IMR-90 (cell line): ENCODE results near the gene PEX14. TPM values are rescaled to one million over a fixed set of nuclear protein-coding genes. Genes with fewer than 3 reads are reported as not detected.

Source experiments
- ATAC-seq: fragments of 200-7000 bp; cut with Tn5 transposase; 2 replicates; pipeline ENCODE4 v1.9.1; 2020; ENCODE audit warnings: low read depth, mild to moderate bottlenecking, moderate library complexity
- BruUV-seq: library from RNA; stranded (reverse); fragments of 400-500 nt; replicated peaks from 2 replicates; lab custom pipeline; 2021; lab: Mats Ljungman, UMichigan
- CTCF ChIA-PET: fragments of 300-600 bp; formaldehyde crosslinking; extraction: SDS; loops from one replicate; lab custom pipeline; 2021; ENCODE audit warnings: antibody characterized with exemption; lab: Yijun Ruan, JAX
- POLR2A ChIA-PET: fragments of 300-600 bp; sonication (Branson Sonifier 250); formaldehyde crosslinking; loops from one replicate; lab custom pipeline; 2022; ENCODE audit warnings: antibody characterized with exemption; ENCODE audit not compliant: unreplicated experiment; lab: Charles Lee
- DNase-seq: peaks from one replicate; pipeline ENCODE4 v3.0.0; 2013
- H2AFZ ChIP-seq: replicated peaks from 2 replicates; pipeline ENCODE3; 2013; ENCODE audit warnings: low read length, mild to moderate bottlenecking; ENCODE audit not compliant: poor library complexity
- H2AK5ac ChIP-seq: 2 replicates; pipeline ENCODE4 v1.6.1; 2013; ENCODE audit warnings: low read depth, low read length, inconsistent platforms
- H2AK9ac ChIP-seq: replicated peaks from 2 replicates; pipeline ENCODE3; 2013; ENCODE audit warnings: mild to moderate bottlenecking, low read depth, low read length, moderate library complexity; ENCODE audit not compliant: poor library complexity
- H2BK120ac ChIP-seq: 2 replicates; pipeline ENCODE4 v1.6.1; 2013; ENCODE audit warnings: low read depth, low read length, inconsistent platforms
- H2BK15ac ChIP-seq: 3 replicates; pipeline ENCODE4 v1.6.1; 2013; ENCODE audit warnings: low read depth, low read length, inconsistent platforms
- H2BK20ac ChIP-seq: 2 replicates; pipeline ENCODE4 v1.6.1; 2013; ENCODE audit warnings: low read depth, mild to moderate bottlenecking, inconsistent platforms, low read length, moderate library complexity
- H2BK5ac ChIP-seq: 2 replicates; pipeline ENCODE4 v1.6.1; 2013; ENCODE audit warnings: mild to moderate bottlenecking, low read depth, low read length, inconsistent platforms; ENCODE audit not compliant: poor library complexity, severe bottlenecking
- H3K14ac ChIP-seq: replicated peaks from 2 replicates; pipeline ENCODE4 v1.6.1; 2013; ENCODE audit warnings: low read depth, low read length, inconsistent platforms
- H3K18ac ChIP-seq: 2 replicates; pipeline ENCODE4 v1.6.1; 2013; ENCODE audit warnings: low read depth, low read length, control low read depth
- H3K23ac ChIP-seq: 2 replicates; pipeline ENCODE4 v1.6.1; 2013; ENCODE audit warnings: low read depth, low read length, inconsistent platforms
- H3K27ac ChIP-seq: 2 replicates; pipeline ENCODE4 v1.5.1; 2013; ENCODE audit warnings: mild to moderate bottlenecking, control low read depth, low read length; ENCODE audit not compliant: insufficient read depth
- H3K27me3 ChIP-seq: 2 replicates; pipeline ENCODE4 v1.6.1; 2013; ENCODE audit warnings: low read length; ENCODE audit not compliant: control insufficient read depth, insufficient read depth
- H3K36me3 ChIP-seq: 2 replicates; pipeline ENCODE4 v1.6.1; 2013; ENCODE audit warnings: low read length, mixed read lengths; ENCODE audit not compliant: control insufficient read depth, insufficient read depth
- H3K4ac ChIP-seq: 2 replicates; pipeline ENCODE4 v1.6.1; 2013; ENCODE audit warnings: low read depth, low read length, inconsistent platforms
- H3K4me1 ChIP-seq: 2 replicates; pipeline ENCODE4 v1.6.1; 2013; ENCODE audit warnings: low read length, mixed read lengths; ENCODE audit not compliant: control insufficient read depth, insufficient read depth
- H3K4me2 ChIP-seq: 2 replicates; pipeline ENCODE4 v1.6.1; 2013; ENCODE audit warnings: low read depth, mild to moderate bottlenecking, control low read depth, low read length, moderate library complexity
- H3K4me3 ChIP-seq: 2 replicates; pipeline ENCODE4 v1.5.1; 2013; ENCODE audit warnings: low read depth, mild to moderate bottlenecking, control low read depth, low read length, moderate library complexity; ENCODE audit not compliant: insufficient read depth
- H3K56ac ChIP-seq: 2 replicates; pipeline ENCODE4 v1.6.1; 2013; ENCODE audit warnings: low read length, inconsistent platforms; ENCODE audit not compliant: insufficient read depth; ENCODE audit errors: extremely low read depth
- H3K79me1 ChIP-seq, 2 experiments: 2 replicates each; pipeline ENCODE4 v1.6.1; 2013; ENCODE audit warnings: low read length in 2 of 2, inconsistent platforms in 1 of 2, low read depth in 1 of 2
- H3K9ac ChIP-seq: 2 replicates; pipeline ENCODE4 v1.6.1; 2013; ENCODE audit warnings: low read depth, low read length, control low read depth
- H3K9me1 ChIP-seq: 2 replicates; pipeline ENCODE4 v1.6.1; 2013; ENCODE audit warnings: low read length, inconsistent platforms; ENCODE audit not compliant: insufficient read depth
- H3K9me3 ChIP-seq: 2 replicates; pipeline ENCODE4 v1.6.1; 2013; ENCODE audit warnings: low read length; ENCODE audit not compliant: control insufficient read depth, insufficient read depth
- H4K20me1 ChIP-seq: 2 replicates; pipeline ENCODE4 v1.6.1; 2013; ENCODE audit warnings: low read length, inconsistent platforms; ENCODE audit not compliant: insufficient read depth
- H4K5ac ChIP-seq: 2 replicates; pipeline ENCODE4 v1.6.1; 2013; ENCODE audit warnings: mild to moderate bottlenecking, low read depth, low read length, control low read depth
- H4K8ac ChIP-seq, 2 experiments: 2 replicates each; pipeline ENCODE4 v1.6.1; 2013; ENCODE audit warnings: low read depth in 2 of 2, low read length in 2 of 2, control low read depth in 1 of 2, inconsistent platforms in 1 of 2
- H4K91ac ChIP-seq: 2 replicates; pipeline ENCODE4 v1.6.1; 2013; ENCODE audit warnings: low read depth, low read length, inconsistent platforms; ENCODE audit not compliant: insufficient read depth
- BHLHE40 ChIP-seq: fragments of 150-350 bp; IDR thresholded peaks from 2 replicates; pipeline ENCODE4 v1.6.1; 2016; ENCODE audit warnings: mild to moderate bottlenecking, low read depth, low read length
- CEBPB ChIP-seq: IDR thresholded peaks from 2 replicates; pipeline ENCODE4 v1.6.1; 2012; ENCODE audit warnings: low read depth, low read length, improper control_type of control experiment
- CHD1 ChIP-seq: IDR thresholded peaks from 2 replicates; pipeline ENCODE4 v1.6.1; 2012; ENCODE audit warnings: low read depth, low read length, improper control_type of control experiment
- MAFK ChIP-seq: IDR thresholded peaks from 2 replicates; pipeline ENCODE4 v1.6.1; 2012; ENCODE audit warnings: low read depth, low read length, improper control_type of control experiment
- MXI1 ChIP-seq: IDR thresholded peaks from 2 replicates; pipeline ENCODE4 v1.6.1; 2012; ENCODE audit warnings: low read depth, mild to moderate bottlenecking, low read length, moderate library complexity, borderline replicate concordance
- NFE2L2 ChIP-seq: fragments of 150-350 bp; IDR thresholded peaks from 2 replicates; pipeline ENCODE4 v1.6.1; 2016; ENCODE audit warnings: low read depth, mild to moderate bottlenecking, low read length
- POLR2A ChIP-seq: IDR thresholded peaks from 2 replicates; pipeline ENCODE4 v1.6.1; 2012; ENCODE audit warnings: mild to moderate bottlenecking, low read depth, low read length
- RAD21 ChIP-seq: IDR thresholded peaks from 2 replicates; pipeline ENCODE4 v1.6.1; 2012; ENCODE audit warnings: low read length, improper control_type of control experiment
- RCOR1 ChIP-seq: IDR thresholded peaks from 2 replicates; pipeline ENCODE4 v1.6.1; 2012; ENCODE audit warnings: mild to moderate bottlenecking, low read length, improper control_type of control experiment; ENCODE audit not compliant: insufficient replicate concordance
- SMC3 ChIP-seq: fragments of 150-350 bp; IDR thresholded peaks from 2 replicates; pipeline ENCODE4 v1.6.1; 2016; ENCODE audit warnings: low read depth, mild to moderate bottlenecking, antibody characterized with exemption, low read length, moderate library complexity
- WGBS, 2 experiments: methylation state at CpG; one replicate each; pipeline versions ENCODE4 v1.1.5 to v1.1.7; 2013; ENCODE audit warnings: missing lambda C conversion rate in 2 of 2; ENCODE audit not compliant: insufficient read length in 1 of 2; ENCODE audit errors: extremely low coverage in 2 of 2; 5-methylcytosine and 5-hydroxymethylcytosine counted together
- dilution Hi-C: fragments of 300-500 bp; cut with HindIII; formaldehyde crosslinking; loops from one replicate; pipeline ENCODE4 v1.14.3; 2018; ENCODE audit warnings: low sequenced_read_pairs; ENCODE audit not compliant: unreplicated experiment
- in situ Hi-C: fragments of 300-500 bp; cut with MboI; formaldehyde crosslinking; loops from 3 replicates; pipeline ENCODE4 v1.14.3; 2019; ENCODE audit warnings: low sequenced_read_pairs, inconsistent platforms, mixed read lengths
- intact Hi-C: fragments of 100-400 bp; cut with micrococcal nuclease; formaldehyde crosslinking; loops from 2 replicates; pipeline ENCODE4 v1.10.0; 2022
- polyA plus RNA-seq, 3 experiments: library from polyadenylated mRNA; depleted of rRNA; stranded (reverse); fragments of >200 nt; gene quantifications; 2 replicates each; pipeline ENCODE4 v1.2.3, GENCODE V29; 2012; ENCODE audit warnings: low replicate concordance in 1 of 3
- total RNA-seq: library from RNA; depleted of rRNA; stranded (reverse); fragments of >200 nt; gene quantifications from 2 replicates; pipeline ENCODE4 v1.2.3, GENCODE V29; 2012
- TF ChIP-seq, protein P1 (sequence below): conservative IDR thresholded peaks from 2 replicates; pipeline ENCODE4 v1.5.1; 2012; ENCODE audit warnings: mild to moderate bottlenecking, low read depth, low read length, improper control_type of control experiment
- TF ChIP-seq, protein P2 (sequence below): fragments of 150-350 bp; IDR thresholded peaks from 2 replicates; pipeline ENCODE4 v1.6.1; 2017; ENCODE audit warnings: mild to moderate bottlenecking, antibody characterized with exemption, low read length, low read depth

PEX14 gene
- total and polyA plus RNA-seq, 2 of the 4 experiments (the other 2 are of a cell fraction) = 9.5 to 22.5 TPM

DNA sequence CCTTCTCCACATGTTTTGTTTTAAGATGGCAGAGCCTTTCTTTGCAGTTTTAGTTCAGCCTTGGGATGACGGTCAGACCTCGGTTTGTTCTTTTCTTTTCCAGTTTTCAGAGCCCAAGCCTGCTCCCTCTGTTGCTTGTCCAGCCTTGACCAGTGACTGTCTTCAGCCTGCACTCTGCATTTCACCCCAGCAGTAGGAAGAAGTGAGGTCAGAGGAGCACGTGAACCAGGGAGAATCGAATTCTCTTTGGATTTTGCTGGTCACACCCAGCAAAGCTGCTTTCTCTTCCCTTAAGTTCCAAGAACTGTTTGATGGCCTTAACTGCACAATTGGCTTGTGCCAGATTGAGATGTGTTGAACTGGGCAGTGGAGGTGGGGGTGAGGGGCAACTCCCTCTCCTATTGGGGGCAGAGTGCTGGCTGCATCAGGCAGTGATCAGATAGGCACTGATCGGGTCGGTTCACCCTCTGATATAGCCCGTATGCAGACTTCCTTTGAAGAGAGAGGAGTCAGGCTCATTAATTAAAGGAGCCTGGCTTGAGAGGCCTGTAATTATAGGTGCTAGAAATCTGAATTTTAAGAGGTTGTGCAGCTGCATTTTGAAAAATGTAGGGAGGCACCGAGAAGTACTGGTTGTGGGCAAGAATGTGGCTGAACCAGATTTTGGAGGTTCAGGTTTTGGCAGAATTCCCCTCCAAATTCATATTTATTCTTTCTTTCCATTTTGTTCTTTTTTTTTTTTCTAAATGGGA, 42.4 kb downstream of the PEX14 start (continued):
- TF ChIP-seq CHD1 (no peak), RAD21 (no peak)
- TF ChIP-seq, protein P1, sequence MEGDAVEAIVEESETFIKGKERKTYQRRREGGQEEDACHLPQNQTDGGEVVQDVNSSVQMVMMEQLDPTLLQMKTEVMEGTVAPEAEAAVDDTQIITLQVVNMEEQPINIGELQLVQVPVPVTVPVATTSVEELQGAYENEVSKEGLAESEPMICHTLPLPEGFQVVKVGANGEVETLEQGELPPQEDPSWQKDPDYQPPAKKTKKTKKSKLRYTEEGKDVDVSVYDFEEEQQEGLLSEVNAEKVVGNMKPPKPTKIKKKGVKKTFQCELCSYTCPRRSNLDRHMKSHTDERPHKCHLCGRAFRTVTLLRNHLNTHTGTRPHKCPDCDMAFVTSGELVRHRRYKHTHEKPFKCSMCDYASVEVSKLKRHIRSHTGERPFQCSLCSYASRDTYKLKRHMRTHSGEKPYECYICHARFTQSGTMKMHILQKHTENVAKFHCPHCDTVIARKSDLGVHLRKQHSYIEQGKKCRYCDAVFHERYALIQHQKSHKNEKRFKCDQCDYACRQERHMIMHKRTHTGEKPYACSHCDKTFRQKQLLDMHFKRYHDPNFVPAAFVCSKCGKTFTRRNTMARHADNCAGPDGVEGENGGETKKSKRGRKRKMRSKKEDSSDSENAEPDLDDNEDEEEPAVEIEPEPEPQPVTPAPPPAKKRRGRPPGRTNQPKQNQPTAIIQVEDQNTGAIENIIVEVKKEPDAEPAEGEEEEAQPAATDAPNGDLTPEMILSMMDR = no peak

DNA sequence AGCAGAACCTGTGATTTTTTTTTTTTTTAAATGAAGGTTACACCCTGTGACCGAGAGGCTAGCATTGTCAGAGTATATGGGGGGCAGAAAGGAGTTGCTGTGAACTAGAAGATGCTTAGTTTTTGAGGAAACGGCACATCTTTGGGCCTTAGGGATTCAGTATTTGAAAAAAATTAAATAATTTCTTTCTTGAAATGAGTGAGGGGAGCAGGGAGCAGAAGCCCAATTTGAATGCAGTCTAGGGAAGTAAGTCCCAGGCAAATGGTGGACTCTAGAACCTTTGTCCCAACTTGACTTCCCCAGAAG, 42.9 kb downstream of the PEX14 start:
- CTCF ChIA-PET = no interaction called here
- H2AK9ac ChIP-seq = no peak overlapping the region
- H4K8ac ChIP-seq = no peak overlapping the region
- H3K9ac ChIP-seq = no peak overlapping the region
- in situ Hi-C loops = no loop called here
- DNase-seq (no peak), ATAC-seq (no peak)
- peaks cover 42 to 69% of the 10 kb centered on the region in 2 experiments; a peak in 3 of 4 replicates for H3K79me1 ChIP-seq
- H3K18ac ChIP-seq = no peak overlapping the region
- no peak overlapping the region for H2BK20ac ChIP-seq
- POLR2A ChIA-PET = no interaction called here
- H3K23ac ChIP-seq = no peak overlapping the region
- H3K9me3 ChIP-seq = no peaks in the 10 kb centered on the region
- H3K27ac ChIP-seq = no peak overlapping the region
- no peak overlapping the region for H3K4me2 ChIP-seq
- intact Hi-C loops = no loop called here
- peaks cover 3% of the 10 kb centered on the region; the same call in 1 of the 2 replicates for H3K9me1 ChIP-seq
- no peak overlapping the region for H2BK15ac ChIP-seq
- no peaks in the 10 kb centered on the region for H3K27me3 ChIP-seq
- no peak overlapping the region for H2BK5ac ChIP-seq
- no peak overlapping the region for H3K56ac ChIP-seq
- no peak overlapping the region for H2AK5ac ChIP-seq
- 100% methylated on average over 1 of the region's 2 CpGs; no CpG with 5 or more reads in 1 of the 2 experiments for WGBS, 2 experiments
- no peak overlapping the region for H2BK120ac ChIP-seq
- no peak overlapping the region for H3K4me3 ChIP-seq
- BruUV-seq = no TSS peak
- peaks cover 11% of the 10 kb centered on the region for H3K4me1 ChIP-seq
- no peak overlapping the region for H2AFZ ChIP-seq
- dilution Hi-C loops = no loop called here
- no peak overlapping the region for H3K14ac ChIP-seq
- peaks cover 14% of the 10 kb centered on the region for H4K20me1 ChIP-seq
- no peak overlapping the region for H3K4ac ChIP-seq
- H4K91ac ChIP-seq = no peak overlapping the region
- no peak overlapping the region for H4K5ac ChIP-seq
- H3K36me3 ChIP-seq = no peaks in the 10 kb centered on the region; the same call in 1 of the 2 replicates
- TF ChIP-seq RAD21 (no peak), CHD1 (no peak), MAFK (no peak), SMC3 (no peak), POLR2A (no peak), RCOR1 (no peak), BHLHE40 (no peak), CEBPB (no peak), MXI1 (no peak), NFE2L2 (no peak)
- TF ChIP-seq, protein P2, sequence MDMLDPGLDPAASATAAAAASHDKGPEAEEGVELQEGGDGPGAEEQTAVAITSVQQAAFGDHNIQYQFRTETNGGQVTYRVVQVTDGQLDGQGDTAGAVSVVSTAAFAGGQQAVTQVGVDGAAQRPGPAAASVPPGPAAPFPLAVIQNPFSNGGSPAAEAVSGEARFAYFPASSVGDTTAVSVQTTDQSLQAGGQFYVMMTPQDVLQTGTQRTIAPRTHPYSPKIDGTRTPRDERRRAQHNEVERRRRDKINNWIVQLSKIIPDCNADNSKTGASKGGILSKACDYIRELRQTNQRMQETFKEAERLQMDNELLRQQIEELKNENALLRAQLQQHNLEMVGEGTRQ = no peak
- TF ChIP-seq, protein P1 = no peak
